Measurements from ENCODE around the gene MBIP.

MBIP gene

GRCh38 chr14:36293824-36294223 lies 26.6 kb downstream of the MBIP start:
- TF ChIP-seq GATA3 (IDR thresholded peaks at IDR 0.05; ENCODE audit: low read depth, low read length) (no peak), GATA2 (IDR thresholded peaks at IDR 0.05; ENCODE audit: low read depth, low read length) (no peak)

GRCh38 chr14:36289954-36290353 lies 30.5 kb downstream of the MBIP start:
- TF ChIP-seq GATA3 (IDR thresholded peaks at IDR 0.05; ENCODE audit: low read depth, low read length), result no peak
- no peak for TF ChIP-seq GATA2 (IDR thresholded peaks at IDR 0.05; ENCODE audit: low read depth, low read length)

GRCh38 chr14:36288496-36288895 lies 31.9 kb downstream of the MBIP start:
- TF ChIP-seq GATA2 (IDR thresholded peaks at IDR 0.05; ENCODE audit: low read depth, low read length), result no peak
- no peak for TF ChIP-seq GATA3 (IDR thresholded peaks at IDR 0.05; ENCODE audit: low read depth, low read length)

GRCh38 chr14:36284971-36285595 lies 35.4 kb downstream of the MBIP start:
- TF ChIP-seq GATA2 (IDR thresholded peaks at IDR 0.05; ENCODE audit: low read depth, low read length), result no peak
- TF ChIP-seq GATA3 (IDR thresholded peaks at IDR 0.05; ENCODE audit: low read depth, low read length), result no peak

GRCh38 chr14:36281309-36281708 lies 39.1 kb downstream of the MBIP start:
- TF ChIP-seq GATA3 (IDR thresholded peaks at IDR 0.05; ENCODE audit: low read depth, low read length), result no peak
- TF ChIP-seq GATA2 (IDR thresholded peaks at IDR 0.05; ENCODE audit: low read depth, low read length), result no peak

- TF ChIP-seq GATA2 (IDR thresholded peaks at IDR 0.05; ENCODE audit: low read depth, low read length) (no peak), GATA3 (IDR thresholded peaks at IDR 0.05; ENCODE audit: low read depth, low read length) (no peak)
Measured at GRCh38 chr14:36279306-36280190, 40.9 kb downstream of the MBIP start.

GRCh38 chr14:36275741-36276140 lies 44.7 kb downstream of the MBIP start:
- TF ChIP-seq GATA2 (IDR thresholded peaks at IDR 0.05; ENCODE audit: low read depth, low read length), result no peak
- TF ChIP-seq GATA3 (IDR thresholded peaks at IDR 0.05; ENCODE audit: low read depth, low read length), result no peak

GRCh38 chr14:36271939-36272907 lies 48.2 kb downstream of the MBIP start:
- TF ChIP-seq GATA2 (IDR thresholded peaks at IDR 0.05; ENCODE audit: low read depth, low read length) (no peak), GATA3 (IDR thresholded peaks at IDR 0.05; ENCODE audit: low read depth, low read length) (no peak)

- TF ChIP-seq GATA3 (IDR thresholded peaks at IDR 0.05; ENCODE audit: low read depth, low read length), result no peak
- no peak for TF ChIP-seq GATA2 (IDR thresholded peaks at IDR 0.05; ENCODE audit: low read depth, low read length)
Measured at GRCh38 chr14:36271222-36271621, 49.2 kb downstream of the MBIP start.

GRCh38 chr14:36270191-36270590 lies 50.2 kb downstream of the MBIP start:
- TF ChIP-seq GATA3 (IDR thresholded peaks at IDR 0.05; ENCODE audit: low read depth, low read length), result no peak
- no peak for TF ChIP-seq GATA2 (IDR thresholded peaks at IDR 0.05; ENCODE audit: low read depth, low read length)

GRCh38 chr14:36268121-36268520 lies 52.3 kb downstream of the MBIP start:
- TF ChIP-seq GATA3 (IDR thresholded peaks at IDR 0.05; ENCODE audit: low read depth, low read length) (no peak), GATA2 (IDR thresholded peaks at IDR 0.05; ENCODE audit: low read depth, low read length) (no peak)

- TF ChIP-seq GATA2 (IDR thresholded peaks at IDR 0.05; ENCODE audit: low read depth, low read length), result no peak
- no peak for TF ChIP-seq GATA3 (IDR thresholded peaks at IDR 0.05; ENCODE audit: low read depth, low read length)
Measured at GRCh38 chr14:36264595-36264994, 55.8 kb downstream of the MBIP start.

GRCh38 chr14:36264107-36264506 lies 56.3 kb downstream of the MBIP start:
- TF ChIP-seq GATA3 (IDR thresholded peaks at IDR 0.05; ENCODE audit: low read depth, low read length) (no peak), GATA2 (IDR thresholded peaks at IDR 0.05; ENCODE audit: low read depth, low read length) (no peak)

Data from SH-SY5Y (cell line).